ENCODE measurements around the gene RUNX2.

GRCh38 chr6:45432977-45433376 lies 104.8 kb downstream of the RUNX2 start:
- no peak for TF ChIP-seq SUZ12 (IDR thresholded peaks at IDR 0.05)
- no peak for TF ChIP-seq BHLHE40 (IDR thresholded peaks at IDR 0.05; ENCODE audit: borderline replicate concordance)
- TF ChIP-seq FOXM1 (IDR thresholded peaks at IDR 0.05; ENCODE audit: borderline replicate concordance) = no peak
- TF ChIP-seq PKNOX1 (IDR thresholded peaks at IDR 0.05) = no peak
- no peak for TF ChIP-seq ARNT (IDR thresholded peaks at IDR 0.05)
- no peak for TF ChIP-seq FOXK2 (IDR thresholded peaks at IDR 0.05)
- no peak for TF ChIP-seq L3MBTL2 (conservative IDR thresholded peaks at IDR 0.05)
- no peak for TF ChIP-seq SP1 (IDR thresholded peaks at IDR 0.05)
- no peak for TF ChIP-seq HDGF (IDR thresholded peaks at IDR 0.05; ENCODE audit: borderline replicate concordance)
- TF ChIP-seq LEF1 (IDR thresholded peaks at IDR 0.05; ENCODE audit: borderline replicate concordance) = no peak
- TF ChIP-seq TARDBP (IDR thresholded peaks at IDR 0.05) = no peak
- no peak for TF ChIP-seq NFRKB (IDR thresholded peaks at IDR 0.05)
- no peak for TF ChIP-seq ZNF384 (IDR thresholded peaks at IDR 0.05)
- TF ChIP-seq FOXA1 (IDR thresholded peaks at IDR 0.05) = no peak

Measured in HEK293T (cell line).